Measurements from ENCODE around the gene UBE2E2. TPM values are rescaled to one million over a fixed set of nuclear protein-coding genes. Genes with fewer than 3 reads are reported as not detected.
"Not testable (repeated sequence)": the region's sequence is repeated elsewhere in the genome, so short reads cannot be mapped to it uniquely, and the experiment has no call there.

Gene UBE2E2
- total RNA-seq, 3 donors from 2014 or later = 31.5 to 96.2 (median 59.7) TPM

DNA sequence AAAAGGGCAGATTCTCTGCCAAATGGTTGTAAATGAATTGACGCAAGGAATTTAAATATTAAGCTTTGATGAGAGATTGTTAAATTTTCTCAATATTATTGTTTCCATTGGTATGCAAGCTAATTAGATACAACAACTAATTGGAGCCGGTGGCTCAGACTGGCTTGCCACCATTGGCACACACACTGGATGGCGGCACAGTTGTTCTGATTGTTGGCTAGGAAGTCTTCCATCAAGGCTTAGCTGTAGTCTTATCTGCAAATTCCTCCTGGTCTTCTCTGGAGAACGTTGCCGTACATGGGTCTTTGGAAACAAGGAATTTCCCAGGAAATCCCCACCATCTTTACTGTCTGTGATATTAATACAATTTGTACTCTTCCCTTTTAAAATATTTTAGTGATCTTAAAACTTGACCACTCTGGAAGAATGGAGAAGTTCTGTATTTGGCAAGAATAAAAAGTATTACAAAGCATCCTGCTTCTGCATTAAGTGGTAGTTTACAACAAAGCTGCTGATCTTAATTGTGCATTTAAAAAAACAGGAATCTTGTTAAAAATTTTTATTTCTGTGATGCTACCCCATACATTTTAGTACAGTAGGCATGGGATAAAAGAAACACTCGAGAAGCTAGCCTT is 126.5 kb downstream of the UBE2E2 start:
- H3K9me3 ChIP-seq = no peaks in the 10 kb centered on the region

GRCh38 chr3:23330568-23330967 is 127.4 kb downstream of the UBE2E2 start:
- H3K27ac ChIP-seq = no peak overlapping the region
- H3K36me3 ChIP-seq = no peaks in the 10 kb centered on the region
- no peak for DNase-seq (ENCODE audit: low spot score in 2 of 2)
- intact Hi-C loops (cut with DNase I; ENCODE audit: low total_unique reads) = no loop called here
- TF ChIP-seq, protein P1, sequence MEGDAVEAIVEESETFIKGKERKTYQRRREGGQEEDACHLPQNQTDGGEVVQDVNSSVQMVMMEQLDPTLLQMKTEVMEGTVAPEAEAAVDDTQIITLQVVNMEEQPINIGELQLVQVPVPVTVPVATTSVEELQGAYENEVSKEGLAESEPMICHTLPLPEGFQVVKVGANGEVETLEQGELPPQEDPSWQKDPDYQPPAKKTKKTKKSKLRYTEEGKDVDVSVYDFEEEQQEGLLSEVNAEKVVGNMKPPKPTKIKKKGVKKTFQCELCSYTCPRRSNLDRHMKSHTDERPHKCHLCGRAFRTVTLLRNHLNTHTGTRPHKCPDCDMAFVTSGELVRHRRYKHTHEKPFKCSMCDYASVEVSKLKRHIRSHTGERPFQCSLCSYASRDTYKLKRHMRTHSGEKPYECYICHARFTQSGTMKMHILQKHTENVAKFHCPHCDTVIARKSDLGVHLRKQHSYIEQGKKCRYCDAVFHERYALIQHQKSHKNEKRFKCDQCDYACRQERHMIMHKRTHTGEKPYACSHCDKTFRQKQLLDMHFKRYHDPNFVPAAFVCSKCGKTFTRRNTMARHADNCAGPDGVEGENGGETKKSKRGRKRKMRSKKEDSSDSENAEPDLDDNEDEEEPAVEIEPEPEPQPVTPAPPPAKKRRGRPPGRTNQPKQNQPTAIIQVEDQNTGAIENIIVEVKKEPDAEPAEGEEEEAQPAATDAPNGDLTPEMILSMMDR (IDR thresholded peaks at IDR 0.05) = no peak
- no peak for TF ChIP-seq POLR2A (IDR thresholded peaks at IDR 0.05)
- no peak for TF ChIP-seq POLR2AphosphoS5 (IDR thresholded peaks at IDR 0.05)
- H3K4me1 ChIP-seq = no peaks in the 10 kb centered on the region
- H3K4me3 ChIP-seq = no peak overlapping the region
- H3K27me3 ChIP-seq = no peaks in the 10 kb centered on the region
- H3K9me3 ChIP-seq = no peaks in the 10 kb centered on the region

More for the DNA sequence above, 126.5 kb downstream of the UBE2E2 start:
- DNase-seq (ENCODE audit: low spot score in 2 of 2) = no peak
- no peak overlapping the region for H3K27ac ChIP-seq
- TF ChIP-seq POLR2AphosphoS5 (IDR thresholded peaks at IDR 0.05) (no peak), POLR2A (IDR thresholded peaks at IDR 0.05) (no peak)
- TF ChIP-seq, protein P1 (IDR thresholded peaks at IDR 0.05) = no peak
- no peak overlapping the region for H3K4me3 ChIP-seq
- H3K27me3 ChIP-seq = no peaks in the 10 kb centered on the region
- intact Hi-C loops (cut with DNase I; ENCODE audit: low total_unique reads) = no loop called here
- no peaks in the 10 kb centered on the region for H3K4me1 ChIP-seq
- H3K36me3 ChIP-seq = no peaks in the 10 kb centered on the region

DNA sequence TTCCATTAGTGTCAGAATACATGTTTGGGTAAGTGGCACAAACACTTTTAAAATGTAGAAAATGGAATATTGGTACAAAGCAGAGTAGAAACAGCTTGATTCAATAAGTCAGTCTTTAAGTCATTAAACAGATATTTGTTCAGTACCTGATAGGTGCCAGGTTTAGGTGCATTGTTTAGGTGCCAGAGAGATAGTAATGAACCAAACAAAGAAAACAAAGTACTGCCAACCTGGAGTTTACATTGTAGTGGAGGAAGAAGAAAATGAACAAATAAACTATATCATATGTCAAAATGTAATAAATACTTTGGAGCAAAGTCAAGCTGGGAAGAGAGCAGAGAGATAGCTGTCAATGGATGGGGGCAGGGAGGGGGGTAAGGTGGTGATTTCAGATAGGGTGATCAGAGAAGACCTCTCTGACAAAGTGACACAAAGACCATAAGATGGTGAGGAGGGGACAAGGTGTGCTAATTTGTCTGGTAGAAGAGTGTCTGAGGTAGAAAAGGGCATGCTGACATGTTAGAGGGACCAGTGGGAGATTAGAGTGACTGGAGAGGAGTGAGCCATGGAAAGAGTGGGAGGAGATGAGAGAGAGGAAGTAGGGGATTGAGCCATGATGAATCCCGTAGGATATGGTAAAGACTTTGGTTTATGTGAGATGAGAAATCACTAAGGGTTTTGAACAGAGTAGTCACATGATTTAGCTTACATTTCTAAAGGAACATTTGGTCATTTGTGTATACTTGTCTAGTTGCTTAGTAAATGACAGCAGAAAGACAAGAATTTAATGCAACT is 128.2 kb downstream of the UBE2E2 start:
- Histone ChIP-seq H3K4me1 (no peaks in the 10 kb centered on the region), H3K36me3 (no peaks in the 10 kb centered on the region), H3K27ac (no peak overlapping the region), H3K9me3 (no peaks in the 10 kb centered on the region), H3K27me3 (no peaks in the 10 kb centered on the region), H3K4me3 (no peak overlapping the region)
- TF ChIP-seq, protein P1 (IDR thresholded peaks at IDR 0.05) = no peak
- TF ChIP-seq POLR2AphosphoS5 (IDR thresholded peaks at IDR 0.05) = no peak
- no peak for TF ChIP-seq POLR2A (IDR thresholded peaks at IDR 0.05)
- no peak for DNase-seq (ENCODE audit: low spot score in 2 of 2)
- intact Hi-C loops (cut with DNase I; ENCODE audit: low total_unique reads) = no loop called here

DNA sequence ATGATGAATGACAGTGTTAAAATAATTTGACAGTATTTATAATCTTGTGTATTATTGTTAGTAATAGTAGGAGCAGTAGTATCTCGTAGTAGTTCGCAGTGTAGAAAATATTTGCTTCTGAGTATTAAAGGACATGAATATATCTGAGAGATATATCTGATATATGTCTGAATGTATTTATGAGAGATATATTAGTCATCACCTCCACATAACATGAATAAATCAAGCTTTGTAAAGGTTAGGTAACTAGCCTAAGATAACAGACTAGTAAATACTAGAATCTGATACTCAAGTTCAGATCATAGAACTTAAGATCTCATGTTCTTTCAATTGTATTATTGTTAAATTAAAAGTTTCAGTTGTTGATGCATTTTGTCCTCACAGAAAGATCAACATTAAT is 130.5 kb downstream of the UBE2E2 start:
- Histone ChIP-seq H3K36me3 (no peaks in the 10 kb centered on the region), H3K27me3 (no peaks in the 10 kb centered on the region), H3K4me3 (no peak overlapping the region), H3K4me1 (no peaks in the 10 kb centered on the region), H3K9me3 (no peaks in the 10 kb centered on the region), H3K27ac (no peak overlapping the region)
- intact Hi-C loops (cut with DNase I; ENCODE audit: low total_unique reads) = no loop called here
- TF ChIP-seq POLR2AphosphoS5 (IDR thresholded peaks at IDR 0.05) (no peak), POLR2A (IDR thresholded peaks at IDR 0.05) (no peak)
- TF ChIP-seq, protein P1 (IDR thresholded peaks at IDR 0.05) = no peak
- DNase-seq (ENCODE audit: low spot score in 2 of 2) = no peak

GRCh38 chr3:23336853-23337252 is 133.7 kb downstream of the UBE2E2 start:
- DNase-seq (ENCODE audit: low spot score in 2 of 2); intact Hi-C loops (cut with DNase I; ENCODE audit: low total_unique reads); H3K27ac ChIP-seq; H3K36me3 ChIP-seq; H3K4me1 ChIP-seq; H3K9me3 ChIP-seq; H3K4me3 ChIP-seq; H3K27me3 ChIP-seq: not testable (repeated sequence)
